SK-N-SH (cell line): ENCODE results near the gene KLHL33. TPM values are rescaled to one million over a fixed set of nuclear protein-coding genes. Genes with fewer than 3 reads are reported as not detected.

Experiments
- CTCF ChIA-PET: fragments of 300-600, 350-600 bp; formaldehyde crosslinking; extraction: SDS; loops from one replicate; lab custom pipeline; 2021; lab: Yijun Ruan, JAX
- POLR2A ChIA-PET: fragments of 350-600 bp; sonication (Branson Sonifier 250); formaldehyde crosslinking; extraction: SDS; loops from one replicate; lab custom pipeline; 2020; ENCODE audit warnings: antibody characterized with exemption, inconsistent platforms; lab: Yijun Ruan, JAX
- DNase-seq: peaks from one replicate; pipeline ENCODE4 v3.0.0; 2012
- H2AFZ ChIP-seq: fragments of 200-600 bp; sonication (generic); 2 replicates; pipeline ENCODE4 v1.8.1; 2016; ENCODE audit warnings: antibody characterized with exemption, mild to moderate bottlenecking, low read depth
- H3F3A ChIP-seq: fragments of 200-600 bp; sonication (generic); replicated peaks from 2 replicates; pipeline ENCODE3; 2016; ENCODE audit warnings: antibody characterized with exemption, mild to moderate bottlenecking; ENCODE audit not compliant: insufficient read depth
- H3K27ac ChIP-seq, 2 experiments: fragments of 200-500 bp in 1 of 2; fragments of 200-600 bp in 1 of 2; sonication (Bioruptor generic) in 1 of 2; sonication (generic), shearing (Covaris generic) in 1 of 2; 2 replicates each; pipeline versions ENCODE4 v1.5.1 to v1.6.1; 2014 to 2016; ENCODE audit warnings: low read depth in 2 of 2, inconsistent platforms in 1 of 2, low read length in 1 of 2, mild to moderate bottlenecking in 1 of 2, mixed read lengths in 1 of 2
- H3K27me3 ChIP-seq: fragments of 200-600 bp; sonication (generic), shearing (Covaris generic); 2 replicates; pipeline ENCODE4 v1.6.1; 2016; ENCODE audit warnings: mixed run types; ENCODE audit not compliant: insufficient read depth
- H3K36me3 ChIP-seq, 2 experiments: fragments of 200-500 bp in 1 of 2; fragments of 200-600 bp in 1 of 2; sonication (Bioruptor generic) in 1 of 2; sonication (generic) in 1 of 2; replicated peaks in 1 of 2; 2 replicates each; pipeline versions ENCODE3 to v1.5.1; 2014 to 2016; ENCODE audit warnings: low read length in 1 of 2, mild to moderate bottlenecking in 1 of 2; ENCODE audit not compliant: insufficient read depth in 2 of 2, control insufficient read depth in 1 of 2
- H3K4me1 ChIP-seq, 2 experiments: fragments of 200-500 bp in 1 of 2; fragments of 200-600 bp in 1 of 2; sonication (Bioruptor generic) in 1 of 2; sonication (generic), shearing (Covaris generic) in 1 of 2; 2 replicates each; pipeline versions ENCODE4 v1.5.1 to v1.6.1; 2014 to 2016; ENCODE audit warnings: low read depth in 1 of 2, low read length in 1 of 2, mixed run types in 1 of 2; ENCODE audit not compliant: insufficient read depth in 2 of 2, control insufficient read depth in 1 of 2
- H3K4me2 ChIP-seq: fragments of 200-600 bp; sonication (generic), shearing (Covaris generic); 2 replicates; pipeline ENCODE4 v1.6.1; 2017; ENCODE audit warnings: mixed run types
- H3K4me3 ChIP-seq, 2 experiments: fragments of 200-500 bp in 1 of 2; fragments of 200-600 bp in 1 of 2; sonication (Bioruptor generic) in 1 of 2; sonication (generic), shearing (Covaris generic) in 1 of 2; 2 replicates each; pipeline versions ENCODE4 v1.5.1 to v1.8.1; 2014 to 2016; ENCODE audit warnings: low read depth in 2 of 2, inconsistent platforms in 1 of 2, low read length in 1 of 2, mild to moderate bottlenecking in 1 of 2, mixed read lengths in 1 of 2, moderate library complexity in 1 of 2
- H3K79me2 ChIP-seq: fragments of 200-600 bp; sonication (generic); 2 replicates; pipeline ENCODE4 v1.8.1; 2017; ENCODE audit warnings: mild to moderate bottlenecking; ENCODE audit not compliant: insufficient read depth
- H3K9ac ChIP-seq: fragments of 200-600 bp; sonication (generic); 2 replicates; pipeline ENCODE4 v1.6.1; 2017; ENCODE audit warnings: mixed run types
- H3K9me2 ChIP-seq: fragments of 200-600 bp; sonication (generic); 2 replicates; pipeline ENCODE4 v1.6.1; 2017; ENCODE audit warnings: mixed run types
- H3K9me3 ChIP-seq: fragments of 200-600 bp; sonication (generic); 2 replicates; pipeline ENCODE4 v1.6.1; 2017; ENCODE audit warnings: mixed run types, mild to moderate bottlenecking, moderate library complexity
- H4K20me1 ChIP-seq: fragments of 200-600 bp; sonication (generic); 2 replicates; pipeline ENCODE4 v1.6.1; 2017; ENCODE audit warnings: mild to moderate bottlenecking, mixed run types; ENCODE audit not compliant: insufficient read depth
- CHD2 ChIP-seq: fragments of 150-350 bp; IDR thresholded peaks from 2 replicates; pipeline ENCODE4 v1.6.1; 2018; ENCODE audit warnings: low read length; ENCODE audit not compliant: partially characterized antibody
- ELF1 ChIP-seq: IDR thresholded peaks from 2 replicates; pipeline ENCODE4 v1.4.0; 2012
- FOSL2 ChIP-seq: IDR thresholded peaks from 2 replicates; pipeline ENCODE4 v1.4.0; 2012; ENCODE audit warnings: low read depth, mild to moderate bottlenecking, moderate library complexity, borderline replicate concordance
- FOXM1 ChIP-seq: IDR thresholded peaks from 2 replicates; pipeline ENCODE4 v1.4.0; 2012; ENCODE audit warnings: low read depth, mild to moderate bottlenecking
- GATA2 ChIP-seq: sonication (generic); formaldehyde crosslinking; IDR thresholded peaks from 2 replicates; pipeline ENCODE4 v1.5.0; 2020; ENCODE audit warnings: mild to moderate bottlenecking, missing genetic modification reagents
- JUND ChIP-seq: IDR thresholded peaks from 2 replicates; pipeline ENCODE4 v1.4.0; 2012
- MEF2A ChIP-seq: IDR thresholded peaks from 2 replicates; pipeline ENCODE4 v1.4.0; 2012; ENCODE audit warnings: low read depth, borderline replicate concordance
- NFIC ChIP-seq: IDR thresholded peaks from 2 replicates; pipeline ENCODE4 v1.4.0; 2012; ENCODE audit warnings: borderline replicate concordance
- POLR2AphosphoS5 ChIP-seq: IDR thresholded peaks from 2 replicates; pipeline ENCODE4 v1.6.1; 2012; ENCODE audit warnings: low read depth, low read length
- RFX5 ChIP-seq: IDR thresholded peaks from 2 replicates; pipeline ENCODE4 v1.6.1; 2012; ENCODE audit warnings: mild to moderate bottlenecking, improper control_type of control experiment, low read length
- SIN3A ChIP-seq: IDR thresholded peaks from 2 replicates; pipeline ENCODE4 v1.6.1; 2012; ENCODE audit warnings: low read depth, mild to moderate bottlenecking, low read length, moderate library complexity, borderline replicate concordance
- TCF12 ChIP-seq: IDR thresholded peaks from 2 replicates; pipeline ENCODE4 v1.4.0; 2012
- TEAD4 ChIP-seq: IDR thresholded peaks from 2 replicates; pipeline ENCODE4 v1.4.0; 2012; ENCODE audit warnings: mild to moderate bottlenecking, borderline replicate concordance; ENCODE audit not compliant: insufficient read depth
- YY1 ChIP-seq: IDR thresholded peaks from 2 replicates; pipeline ENCODE4 v1.4.0; 2012; ENCODE audit warnings: low read depth, mild to moderate bottlenecking
- WGBS: methylation state at CpG from one replicate; pipeline ENCODE4 v1.1.6; 2017; ENCODE audit warnings: low lambda C conversion rate; 5-methylcytosine and 5-hydroxymethylcytosine counted together
- polyA plus RNA-seq, 3 experiments: library from polyadenylated mRNA; depleted of rRNA; stranded (reverse); fragments of >200 nt; gene quantifications; 2 replicates each; pipeline ENCODE4 v1.2.3, GENCODE V29; 2012
- TF ChIP-seq, protein P1 (sequence below): IDR thresholded peaks from 2 replicates; pipeline ENCODE4 v1.4.0; 2012; ENCODE audit warnings: low read depth
- TF ChIP-seq, protein P2 (sequence below): fragments of 200-600 bp; sonication (generic); IDR thresholded peaks from 2 replicates; pipeline ENCODE4 v1.6.1; 2017; ENCODE audit warnings: antibody characterized with exemption, mild to moderate bottlenecking, moderate library complexity
- TF ChIP-seq, protein P3 (sequence below): fragments of 150-350 bp; IDR thresholded peaks from 2 replicates; pipeline ENCODE4 v1.6.1; 2016; ENCODE audit warnings: mild to moderate bottlenecking, low read depth, low read length
- TF ChIP-seq, protein P4 (sequence below): fragments of 150-350 bp; IDR thresholded peaks from 2 replicates; pipeline ENCODE4 v1.6.1; 2017; ENCODE audit warnings: antibody characterized with exemption, low read length, low read depth, borderline replicate concordance
- TF ChIP-seq, protein P5 (sequence below): IDR thresholded peaks from 2 replicates; pipeline ENCODE4 v1.6.1; 2012; ENCODE audit warnings: mild to moderate bottlenecking, low read depth, low read length, moderate library complexity

Gene KLHL33
- polyA plus RNA-seq, 1 of the 3 experiments (the other 2 are of a cell fraction), result not detected

DNA sequence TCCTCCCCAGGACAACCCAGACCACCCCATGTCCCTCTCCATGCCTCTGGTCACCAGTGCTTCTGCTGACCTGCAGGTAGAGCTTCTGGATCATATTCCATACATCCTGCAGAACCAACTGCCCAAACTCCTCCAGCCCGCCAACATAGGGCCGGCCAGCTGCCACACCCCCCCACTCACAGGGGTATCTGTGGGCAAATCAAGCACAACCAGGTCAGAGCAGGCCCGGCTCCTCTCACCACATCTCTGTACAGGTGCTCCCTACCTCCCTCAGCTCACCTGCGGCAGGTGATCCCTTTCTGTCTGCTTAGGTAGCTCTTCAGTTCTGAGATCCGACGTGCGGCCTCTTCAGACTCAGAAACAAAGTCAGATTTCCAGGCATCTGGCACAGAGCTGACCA, 51.6 kb downstream of the KLHL33 start:
- no peaks in the 10 kb centered on the region for H3K9me3 ChIP-seq
- no peak overlapping the region for H3K9ac ChIP-seq
- no peaks in the 10 kb centered on the region for H4K20me1 ChIP-seq
- H3K36me3 ChIP-seq, result peaks cover 18 to 85% of the 10 kb centered on the region in 2 experiments
- H3F3A ChIP-seq, result no peaks in the 10 kb centered on the region
- no peak overlapping the region for H3K27ac ChIP-seq
- no peaks in the 10 kb centered on the region for H3K79me2 ChIP-seq
- H3K4me3 ChIP-seq, result no peak overlapping the region
- CTCF ChIA-PET, result interaction anchor here (1.0 to 1.8 kb wide), 2 partner anchors 9 to 586 kb away, joined by 3 to 4 read pairs; no protein-coding TSS in a partner anchor
- POLR2A ChIA-PET, result no interaction called here
- TF ChIP-seq GATA2 (CRISPR knock-in tag) (no peak), POLR2AphosphoS5 (no peak), ELF1 (no peak), RFX5 (no peak), FOXM1 (no peak), YY1 (no peak), NFIC (no peak), MEF2A (no peak), TEAD4 (no peak), CHD2 (no peak), TCF12 (no peak), FOSL2 (no peak), SIN3A (no peak), JUND (no peak)
- TF ChIP-seq, protein P1, sequence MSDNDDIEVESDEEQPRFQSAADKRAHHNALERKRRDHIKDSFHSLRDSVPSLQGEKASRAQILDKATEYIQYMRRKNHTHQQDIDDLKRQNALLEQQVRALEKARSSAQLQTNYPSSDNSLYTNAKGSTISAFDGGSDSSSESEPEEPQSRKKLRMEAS, result no peak
- TF ChIP-seq, protein P2, sequence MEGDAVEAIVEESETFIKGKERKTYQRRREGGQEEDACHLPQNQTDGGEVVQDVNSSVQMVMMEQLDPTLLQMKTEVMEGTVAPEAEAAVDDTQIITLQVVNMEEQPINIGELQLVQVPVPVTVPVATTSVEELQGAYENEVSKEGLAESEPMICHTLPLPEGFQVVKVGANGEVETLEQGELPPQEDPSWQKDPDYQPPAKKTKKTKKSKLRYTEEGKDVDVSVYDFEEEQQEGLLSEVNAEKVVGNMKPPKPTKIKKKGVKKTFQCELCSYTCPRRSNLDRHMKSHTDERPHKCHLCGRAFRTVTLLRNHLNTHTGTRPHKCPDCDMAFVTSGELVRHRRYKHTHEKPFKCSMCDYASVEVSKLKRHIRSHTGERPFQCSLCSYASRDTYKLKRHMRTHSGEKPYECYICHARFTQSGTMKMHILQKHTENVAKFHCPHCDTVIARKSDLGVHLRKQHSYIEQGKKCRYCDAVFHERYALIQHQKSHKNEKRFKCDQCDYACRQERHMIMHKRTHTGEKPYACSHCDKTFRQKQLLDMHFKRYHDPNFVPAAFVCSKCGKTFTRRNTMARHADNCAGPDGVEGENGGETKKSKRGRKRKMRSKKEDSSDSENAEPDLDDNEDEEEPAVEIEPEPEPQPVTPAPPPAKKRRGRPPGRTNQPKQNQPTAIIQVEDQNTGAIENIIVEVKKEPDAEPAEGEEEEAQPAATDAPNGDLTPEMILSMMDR, result no peak
- TF ChIP-seq, protein P3, sequence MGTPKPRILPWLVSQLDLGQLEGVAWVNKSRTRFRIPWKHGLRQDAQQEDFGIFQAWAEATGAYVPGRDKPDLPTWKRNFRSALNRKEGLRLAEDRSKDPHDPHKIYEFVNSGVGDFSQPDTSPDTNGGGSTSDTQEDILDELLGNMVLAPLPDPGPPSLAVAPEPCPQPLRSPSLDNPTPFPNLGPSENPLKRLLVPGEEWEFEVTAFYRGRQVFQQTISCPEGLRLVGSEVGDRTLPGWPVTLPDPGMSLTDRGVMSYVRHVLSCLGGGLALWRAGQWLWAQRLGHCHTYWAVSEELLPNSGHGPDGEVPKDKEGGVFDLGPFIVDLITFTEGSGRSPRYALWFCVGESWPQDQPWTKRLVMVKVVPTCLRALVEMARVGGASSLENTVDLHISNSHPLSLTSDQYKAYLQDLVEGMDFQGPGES, result no peak
- TF ChIP-seq, protein P4, sequence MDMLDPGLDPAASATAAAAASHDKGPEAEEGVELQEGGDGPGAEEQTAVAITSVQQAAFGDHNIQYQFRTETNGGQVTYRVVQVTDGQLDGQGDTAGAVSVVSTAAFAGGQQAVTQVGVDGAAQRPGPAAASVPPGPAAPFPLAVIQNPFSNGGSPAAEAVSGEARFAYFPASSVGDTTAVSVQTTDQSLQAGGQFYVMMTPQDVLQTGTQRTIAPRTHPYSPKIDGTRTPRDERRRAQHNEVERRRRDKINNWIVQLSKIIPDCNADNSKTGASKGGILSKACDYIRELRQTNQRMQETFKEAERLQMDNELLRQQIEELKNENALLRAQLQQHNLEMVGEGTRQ, result no peak
- TF ChIP-seq, protein P5, sequence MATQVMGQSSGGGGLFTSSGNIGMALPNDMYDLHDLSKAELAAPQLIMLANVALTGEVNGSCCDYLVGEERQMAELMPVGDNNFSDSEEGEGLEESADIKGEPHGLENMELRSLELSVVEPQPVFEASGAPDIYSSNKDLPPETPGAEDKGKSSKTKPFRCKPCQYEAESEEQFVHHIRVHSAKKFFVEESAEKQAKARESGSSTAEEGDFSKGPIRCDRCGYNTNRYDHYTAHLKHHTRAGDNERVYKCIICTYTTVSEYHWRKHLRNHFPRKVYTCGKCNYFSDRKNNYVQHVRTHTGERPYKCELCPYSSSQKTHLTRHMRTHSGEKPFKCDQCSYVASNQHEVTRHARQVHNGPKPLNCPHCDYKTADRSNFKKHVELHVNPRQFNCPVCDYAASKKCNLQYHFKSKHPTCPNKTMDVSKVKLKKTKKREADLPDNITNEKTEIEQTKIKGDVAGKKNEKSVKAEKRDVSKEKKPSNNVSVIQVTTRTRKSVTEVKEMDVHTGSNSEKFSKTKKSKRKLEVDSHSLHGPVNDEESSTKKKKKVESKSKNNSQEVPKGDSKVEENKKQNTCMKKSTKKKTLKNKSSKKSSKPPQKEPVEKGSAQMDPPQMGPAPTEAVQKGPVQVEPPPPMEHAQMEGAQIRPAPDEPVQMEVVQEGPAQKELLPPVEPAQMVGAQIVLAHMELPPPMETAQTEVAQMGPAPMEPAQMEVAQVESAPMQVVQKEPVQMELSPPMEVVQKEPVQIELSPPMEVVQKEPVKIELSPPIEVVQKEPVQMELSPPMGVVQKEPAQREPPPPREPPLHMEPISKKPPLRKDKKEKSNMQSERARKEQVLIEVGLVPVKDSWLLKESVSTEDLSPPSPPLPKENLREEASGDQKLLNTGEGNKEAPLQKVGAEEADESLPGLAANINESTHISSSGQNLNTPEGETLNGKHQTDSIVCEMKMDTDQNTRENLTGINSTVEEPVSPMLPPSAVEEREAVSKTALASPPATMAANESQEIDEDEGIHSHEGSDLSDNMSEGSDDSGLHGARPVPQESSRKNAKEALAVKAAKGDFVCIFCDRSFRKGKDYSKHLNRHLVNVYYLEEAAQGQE, result no peak
- H2AFZ ChIP-seq, result no peak overlapping the region
- H3K4me2 ChIP-seq, result no peak overlapping the region
- no peak for DNase-seq
- WGBS, result 96% methylated on average over 5 of the region's 7 CpGs
- no peaks in the 10 kb centered on the region for H3K27me3 ChIP-seq
- no peaks in the 10 kb centered on the region for H3K9me2 ChIP-seq
- no peaks in the 10 kb centered on the region for H3K4me1 ChIP-seq
